GM12892 (cell line): ENCODE measurements around the gene CD1B.
"Not testable (repeated sequence)": the region's sequence is repeated elsewhere in the genome, so short reads cannot be mapped to it uniquely, and the experiment has no call there.

ENCODE experiments used
- DNase-seq: peaks from one replicate; pipeline ENCODE4 v3.0.0; 2011; ENCODE audit not compliant: insufficient read length
- FAIRE-seq: peaks from 2 replicates; lab custom pipeline; 2011; peaks lifted over from hg19 to GRCh38; lab: Jason Lieb, UNC
- POLR2A ChIP-seq: IDR thresholded peaks from 2 replicates; pipeline ENCODE4 v1.6.1; 2011; ENCODE audit warnings: low read depth, low read length, control low read depth
- POLR2AphosphoS5 ChIP-seq: IDR thresholded peaks from 2 replicates; pipeline ENCODE4 v1.6.1; 2011; ENCODE audit warnings: low read depth, low read length, control low read depth
- TAF1 ChIP-seq: IDR thresholded peaks from 2 replicates; pipeline ENCODE4 v1.6.1; 2011; ENCODE audit warnings: low read depth, mild to moderate bottlenecking, control low read depth, low read length, borderline replicate concordance

CD1B gene

GRCh38 chr1:158353303-158354075 lies 22.2 kb upstream of the CD1B start, which contains the start of gene CD1E:
Gene CD1E, plus strand, starts transcription at chr1:158353894. Its CDS starts 95 bp downstream, at chr1:158353989.
- TF ChIP-seq POLR2AphosphoS5 (no peak), POLR2A (no peak), TAF1 (no peak)
- DNase-seq = no peak
- no peak for FAIRE-seq

GRCh38 chr1:158348946-158349345 lies 17.6 kb upstream of the CD1B start:
- FAIRE-seq, DNase-seq: not testable (repeated sequence)

GRCh38 chr1:158336413-158336812 lies 5.1 kb upstream of the CD1B start:
- not testable (repeated sequence) for FAIRE-seq, DNase-seq

- TF ChIP-seq TAF1 (no peak), POLR2A (no peak), POLR2AphosphoS5 (no peak)
Observed at GRCh38 chr1:158335213-158335532, 3.8 kb upstream of the CD1B start.

GRCh38 chr1:158334526-158335212 lies 3.3 kb upstream of the CD1B start:
- no peak for FAIRE-seq
- TF ChIP-seq POLR2AphosphoS5 (no peak), TAF1 (no peak), POLR2A (no peak)

More at GRCh38 chr1:158335213-158335532, 3.8 kb upstream of the CD1B start:
- FAIRE-seq (no peak), DNase-seq (no peak)

GRCh38 chr1:158333405-158334155 lies 2.2 kb upstream of the CD1B start:
- FAIRE-seq = no peak
- no peak for DNase-seq

More at GRCh38 chr1:158334526-158335212, 3.3 kb upstream of the CD1B start:
- no peak for DNase-seq

GRCh38 chr1:158331106-158331425 lies 265 bp downstream of the CD1B start:
- TF ChIP-seq POLR2A (no peak), POLR2AphosphoS5 (no peak), TAF1 (no peak)
- no peak for DNase-seq
- FAIRE-seq = no peak

More at GRCh38 chr1:158333405-158334155, 2.2 kb upstream of the CD1B start:
- TF ChIP-seq POLR2A (no peak), POLR2AphosphoS5 (no peak), TAF1 (no peak)

- FAIRE-seq = no peak
- no peak for DNase-seq
- TF ChIP-seq TAF1 (no peak), POLR2AphosphoS5 (no peak), POLR2A (no peak)
Observed at GRCh38 chr1:158330391-158331105, 783 bp downstream of the CD1B start.

GRCh38 chr1:158329733-158330132 lies 1.6 kb downstream of the CD1B start:
- DNase-seq (no peak), FAIRE-seq (peak; percentile 83)
- TF ChIP-seq POLR2A (no peak), POLR2AphosphoS5 (no peak), TAF1 (no peak)

GRCh38 chr1:158329300-158329699 lies 2.0 kb downstream of the CD1B start:
- no peak for TF ChIP-seq POLR2A
- DNase-seq (no peak), FAIRE-seq (no peak)

GRCh38 chr1:158328426-158328825 lies 2.9 kb downstream of the CD1B start:
- FAIRE-seq (no peak), DNase-seq (no peak)
- TF ChIP-seq TAF1 (no peak), POLR2A (no peak), POLR2AphosphoS5 (no peak)

- no peak for FAIRE-seq
- no peak for TF ChIP-seq POLR2AphosphoS5
- TF ChIP-seq POLR2A = no peak
- no peak for TF ChIP-seq TAF1
- no peak for DNase-seq
Observed at GRCh38 chr1:158327481-158327880, 3.9 kb downstream of the CD1B start.
